Activated CD4-positive, alpha-beta T cell treated with anti-CD3 and anti-CD28 coated beads, Interleukin-10, Interleukin-2, amounts not matched to agents 100 ng/mL and 50 ng/mL, durations not matched to agents 16 hours and 8 hours (primary cell): Measurements from ENCODE around the gene NAXD.
"Not testable (repeated sequence)": the region's sequence is repeated elsewhere in the genome, so short reads cannot be mapped to it uniquely, and the experiment has no call there.

ENCODE experiments used
- DNase-seq: peaks from one replicate; pipeline ENCODE4 v3.0.0-alpha.2; 2020

NAXD gene

DNA sequence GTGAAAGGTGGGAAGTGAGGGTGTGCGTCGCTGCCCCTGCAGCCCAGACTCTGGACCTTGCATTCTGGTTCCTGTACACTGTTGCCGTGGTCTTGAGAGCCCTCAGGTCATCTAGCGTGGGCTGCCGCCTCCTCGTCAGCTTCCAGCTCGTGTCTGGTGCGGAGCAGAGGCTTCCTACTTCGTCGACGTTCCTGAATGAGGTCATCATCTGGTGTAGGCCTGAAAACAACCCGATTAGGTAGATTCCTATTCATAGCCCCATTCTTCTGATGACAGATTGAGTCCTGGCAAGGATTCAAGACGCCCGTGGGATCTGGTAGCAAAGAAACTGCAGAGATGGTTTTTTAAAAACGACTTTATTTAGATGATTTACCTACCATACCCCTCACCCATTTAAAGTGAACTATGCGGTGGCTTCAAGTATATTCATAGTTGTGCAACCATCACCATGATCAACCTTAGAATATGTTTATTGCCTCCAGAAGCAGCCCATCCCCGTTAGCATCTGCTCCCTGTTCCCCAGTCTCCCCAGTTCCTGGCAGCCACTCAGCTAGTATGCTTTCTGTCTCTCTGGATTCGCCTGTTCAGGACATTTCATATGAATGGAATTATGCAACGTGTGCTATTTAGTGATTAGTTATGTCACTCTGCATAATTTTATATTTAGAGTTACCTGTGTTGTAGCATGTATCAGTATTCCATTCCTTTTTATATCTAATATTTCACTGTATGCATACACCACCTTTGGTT lies 13.8 kb downstream of the NAXD start:
- DNase-seq, result no peak

DNA sequence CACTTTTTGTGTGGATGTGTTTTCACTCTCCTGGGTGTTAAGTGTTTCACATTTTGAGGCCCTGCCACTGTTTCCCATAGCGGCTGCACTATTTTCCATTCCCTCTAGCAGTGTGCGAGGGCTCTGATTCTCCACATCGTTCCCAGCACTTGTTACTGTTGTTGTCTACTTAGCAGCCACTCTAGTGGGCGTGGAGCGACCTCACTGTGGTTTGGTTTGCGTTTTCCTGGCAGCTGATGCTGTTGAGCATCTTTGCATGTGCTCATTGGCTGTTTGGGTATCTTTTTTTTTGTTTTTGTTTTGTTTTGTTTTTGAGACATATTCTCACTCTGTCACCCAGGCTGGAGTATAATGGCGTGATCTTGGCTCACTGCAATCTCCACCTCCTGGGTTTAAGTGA lies 14.4 kb downstream of the NAXD start:
- peak; percentile 30 for DNase-seq

GRCh38 chr13:110630566-110631119 lies 15.3 kb downstream of the NAXD start:
- no peak for DNase-seq

DNA sequence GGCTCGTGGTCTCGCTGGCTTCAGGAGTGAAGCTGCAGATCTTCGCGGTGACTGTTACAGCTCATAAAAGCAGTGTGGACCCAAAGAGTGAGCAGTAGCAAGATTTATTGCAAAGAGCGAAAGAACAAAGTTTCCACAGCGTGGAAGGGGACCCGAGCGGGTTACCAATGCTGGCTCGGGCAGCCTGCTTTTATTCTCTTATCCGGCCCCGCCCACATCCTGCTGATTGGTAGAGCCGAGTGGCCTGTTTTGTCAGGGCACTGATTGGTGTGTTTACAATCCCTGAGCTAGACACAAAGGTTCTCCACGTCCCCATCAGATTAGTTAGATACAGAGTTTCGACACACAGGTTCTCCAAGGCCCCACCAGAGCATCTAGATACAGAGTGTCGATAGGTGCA lies 16.9 kb downstream of the NAXD start:
- DNase-seq, result not testable (repeated sequence)

DNA sequence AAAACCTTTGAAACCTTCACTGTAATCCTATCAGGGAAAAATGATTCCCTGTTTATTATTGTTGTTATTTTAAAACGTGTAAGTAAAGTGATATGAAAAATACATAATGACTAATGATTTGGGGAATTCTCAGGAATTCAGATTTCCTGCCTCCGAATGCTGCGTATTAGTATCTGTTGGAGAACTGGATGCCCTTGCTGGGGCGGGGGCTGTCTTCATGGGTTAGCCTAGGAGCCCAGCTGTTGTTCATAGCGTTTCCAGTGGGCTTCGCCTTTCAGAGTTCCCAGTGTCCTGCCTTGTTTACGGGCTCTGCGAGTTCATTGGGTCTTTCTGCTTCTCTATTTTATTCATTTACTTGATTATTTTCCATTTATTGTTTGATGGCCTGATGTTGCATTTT lies 18.4 kb downstream of the NAXD start:
- no peak for DNase-seq

DNA sequence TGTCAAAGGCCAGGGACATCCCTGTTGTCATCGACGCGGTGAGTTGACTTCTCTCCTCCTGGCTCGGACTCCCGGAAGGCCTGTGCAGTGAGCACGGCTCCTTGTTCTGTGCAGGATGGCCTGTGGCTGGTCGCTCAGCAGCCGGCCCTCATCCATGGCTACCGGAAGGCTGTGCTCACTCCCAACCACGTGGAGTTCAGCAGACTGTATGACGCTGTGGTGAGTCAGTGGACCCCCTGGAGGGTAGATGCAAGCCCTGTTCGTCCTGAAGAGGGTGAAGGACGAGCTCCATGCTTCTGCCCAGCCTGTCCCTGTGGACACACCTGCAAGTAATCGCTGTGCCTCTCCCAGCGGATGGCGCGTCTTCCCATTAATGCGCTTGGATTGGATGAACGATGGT lies 19.2 kb downstream of the NAXD start:
- no peak for DNase-seq

GRCh38 chr13:110635405-110636002 lies 20.2 kb downstream of the NAXD start:
- DNase-seq, result no peak

DNA sequence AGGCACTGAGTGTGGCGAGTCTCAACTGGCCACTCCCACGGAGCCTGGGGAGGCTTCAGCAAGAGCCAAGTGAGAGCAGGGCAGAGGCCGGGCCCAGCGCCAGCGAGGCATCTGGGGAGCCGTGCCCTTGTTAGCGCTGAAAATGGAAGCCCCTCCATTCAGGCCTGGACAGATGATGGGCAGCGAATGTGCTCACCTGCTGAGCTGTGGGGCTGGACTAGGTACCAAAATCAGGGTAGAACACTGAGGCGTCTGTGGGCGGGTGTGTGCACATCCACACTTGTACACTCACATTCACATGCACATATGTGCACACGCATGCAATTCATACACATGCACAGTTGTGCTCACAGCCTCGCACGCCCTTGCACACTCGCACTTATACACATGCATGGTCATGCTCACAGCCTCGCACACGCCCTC lies 20.7 kb downstream of the NAXD start:
- DNase-seq, result no peak

DNA sequence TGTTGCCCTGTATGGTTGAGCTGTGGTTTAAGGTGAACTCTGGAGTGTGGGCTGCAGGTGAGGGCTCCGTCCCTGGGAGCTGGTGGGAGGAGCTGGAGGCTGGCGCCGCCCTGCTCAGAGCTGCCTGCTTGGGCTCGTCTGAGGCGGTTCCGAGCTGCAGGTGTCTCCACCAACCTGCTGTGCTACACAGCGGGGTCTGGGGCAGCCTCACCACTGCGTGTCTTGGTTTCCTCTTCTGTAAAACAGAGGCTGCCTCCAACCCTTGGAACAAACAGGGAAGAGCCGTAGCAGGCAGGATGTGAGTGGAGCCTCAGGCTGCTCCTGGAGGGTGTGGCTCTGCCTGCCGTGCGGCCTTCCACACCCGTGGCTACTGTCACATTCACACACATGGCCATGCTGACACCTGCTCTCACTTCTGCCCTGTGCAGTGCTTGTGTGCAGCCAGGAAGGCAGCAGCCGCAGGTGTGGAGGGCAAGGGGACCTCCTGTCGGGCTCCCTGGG lies 21.4 kb downstream of the NAXD start:
- DNase-seq, result no peak

GRCh38 chr13:110637275-110637674 lies 21.9 kb downstream of the NAXD start:
- DNase-seq, result no peak

DNA sequence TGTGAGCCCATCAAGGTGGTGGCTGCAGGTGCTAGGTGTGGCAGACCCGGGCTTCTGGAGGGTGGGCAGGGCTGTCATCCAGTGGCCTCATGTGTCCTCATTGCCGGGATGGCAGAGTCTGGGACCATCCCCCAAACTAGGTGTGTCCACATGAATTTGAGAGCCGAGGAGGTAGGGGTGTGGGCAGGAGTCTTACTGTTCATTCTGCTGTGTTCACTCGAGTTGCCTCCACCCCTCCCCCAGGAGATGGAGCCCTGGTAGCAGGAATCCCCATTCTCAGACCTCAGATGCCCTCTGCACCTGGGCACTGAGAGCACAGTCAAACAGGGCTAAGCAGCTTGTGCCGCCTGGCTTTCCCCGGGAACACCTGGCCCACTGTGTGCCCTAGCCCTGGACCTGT lies 22.4 kb downstream of the NAXD start:
- DNase-seq, result no peak

- DNase-seq, result no peak
Observed at GRCh38 chr13:110638257-110638656, 22.9 kb downstream of the NAXD start.

DNA sequence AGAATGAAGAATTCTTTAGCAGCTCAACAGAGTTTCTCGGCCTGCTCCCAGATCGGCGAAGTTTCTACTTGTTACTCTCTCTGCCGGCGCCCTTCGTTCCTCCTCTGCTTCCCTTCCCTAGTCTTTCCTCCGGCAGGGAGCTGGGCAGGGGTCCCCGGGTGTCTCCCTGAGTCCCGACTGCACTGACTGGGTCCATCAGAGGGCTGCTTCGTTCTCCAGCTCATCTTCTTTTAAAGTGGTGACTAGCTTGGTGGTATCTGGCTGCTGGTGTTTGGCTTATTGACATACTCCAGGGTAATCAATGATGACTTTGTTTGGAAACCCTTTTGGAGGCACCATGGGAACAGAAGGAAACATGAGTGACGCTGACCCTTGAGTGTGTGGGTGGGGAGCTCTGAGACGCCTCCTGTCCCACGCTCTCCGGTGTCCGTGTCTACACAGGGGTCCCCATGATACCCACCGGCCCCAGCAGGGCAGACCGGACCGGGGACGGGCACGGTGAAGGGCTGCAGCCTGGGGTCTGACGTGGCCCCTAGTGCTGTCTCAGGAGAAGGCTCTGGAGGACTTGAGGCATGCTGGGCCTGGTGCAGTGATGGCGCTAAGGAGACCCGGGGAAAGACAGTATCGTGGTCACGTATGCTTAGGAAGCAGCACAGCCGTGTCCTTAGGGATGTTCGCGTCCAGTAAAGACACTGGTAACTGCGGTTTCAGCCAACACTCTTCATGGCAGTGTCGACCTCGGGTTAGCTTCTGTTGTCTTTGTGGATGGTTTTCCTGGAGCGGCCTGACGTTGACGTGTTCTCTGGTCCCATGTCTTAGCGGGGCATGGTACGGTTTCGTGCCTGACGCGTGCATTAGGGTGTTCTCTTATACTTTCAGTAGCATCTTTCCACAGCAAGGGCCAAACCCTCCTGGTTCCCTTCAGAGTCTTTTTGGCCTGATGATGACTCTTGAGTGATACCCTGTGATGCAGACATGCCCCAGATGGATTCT lies 23.8 kb downstream of the NAXD start:
- no peak for DNase-seq

GRCh38 chr13:110639935-110640334 lies 24.6 kb downstream of the NAXD start:
- no peak for DNase-seq

DNA sequence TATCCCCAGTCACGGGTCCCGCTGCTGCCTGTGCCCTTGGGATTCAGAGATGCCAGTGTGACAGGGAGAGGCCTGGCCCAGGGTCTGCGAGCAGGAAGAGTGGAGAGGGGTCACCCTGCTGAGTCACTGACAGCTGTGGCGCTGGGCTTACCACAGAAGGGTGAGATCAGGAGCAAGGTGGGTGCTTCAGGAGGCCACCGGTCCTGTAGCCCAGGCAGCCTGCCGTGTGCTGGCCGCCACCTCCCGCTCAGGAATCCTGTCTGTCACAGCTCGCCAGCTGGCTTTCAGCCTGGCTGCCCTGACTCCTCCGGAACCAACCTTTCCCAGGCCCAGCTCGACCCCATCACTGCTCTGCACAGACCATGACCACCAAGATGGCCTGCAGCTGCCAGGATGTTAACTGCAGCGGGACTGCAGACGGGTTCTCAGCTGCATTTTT lies 25.3 kb downstream of the NAXD start:
- DNase-seq, result no peak

- DNase-seq, result no peak
Observed at GRCh38 chr13:110641055-110642015, 26.0 kb downstream of the NAXD start.

DNA sequence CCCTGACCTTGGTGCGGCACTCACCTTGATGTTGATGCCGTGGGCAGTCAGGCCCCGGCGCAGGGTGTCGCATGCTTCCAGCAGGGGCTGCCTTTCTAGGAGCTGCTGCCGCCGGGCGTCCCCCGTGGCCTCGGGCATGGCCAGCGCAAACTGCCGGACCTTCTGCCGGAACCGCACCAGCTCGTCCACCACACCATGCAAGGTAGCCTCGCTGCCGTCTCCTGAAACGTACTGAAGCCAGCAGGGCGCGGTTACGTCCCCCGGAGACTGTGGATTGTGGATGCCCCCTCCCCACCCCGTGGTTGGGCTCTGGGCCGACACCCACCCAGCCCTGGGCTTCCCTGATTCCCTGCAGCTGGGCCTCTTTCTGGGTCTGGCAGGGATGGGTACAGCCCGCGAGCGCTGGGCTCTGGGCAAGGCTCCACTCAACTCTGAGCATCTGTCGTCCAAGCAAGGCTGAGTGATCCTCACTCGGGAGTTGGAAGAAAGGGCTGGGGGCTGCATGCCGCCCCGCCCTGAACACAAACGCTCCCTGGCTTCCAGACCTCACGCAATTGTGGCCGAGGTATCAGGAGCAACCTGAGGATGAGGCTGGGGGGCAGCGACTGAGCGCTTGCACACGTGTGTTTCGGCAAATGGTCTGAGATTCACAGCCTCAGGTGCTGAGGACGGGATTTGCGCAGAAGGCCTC lies 27.1 kb downstream of the NAXD start:
- DNase-seq, result no peak

- no peak for DNase-seq
Observed at GRCh38 chr13:110643324-110643723, 28.0 kb downstream of the NAXD start.

GRCh38 chr13:110643768-110644421 lies 28.6 kb downstream of the NAXD start:
- DNase-seq, result no peak

DNA sequence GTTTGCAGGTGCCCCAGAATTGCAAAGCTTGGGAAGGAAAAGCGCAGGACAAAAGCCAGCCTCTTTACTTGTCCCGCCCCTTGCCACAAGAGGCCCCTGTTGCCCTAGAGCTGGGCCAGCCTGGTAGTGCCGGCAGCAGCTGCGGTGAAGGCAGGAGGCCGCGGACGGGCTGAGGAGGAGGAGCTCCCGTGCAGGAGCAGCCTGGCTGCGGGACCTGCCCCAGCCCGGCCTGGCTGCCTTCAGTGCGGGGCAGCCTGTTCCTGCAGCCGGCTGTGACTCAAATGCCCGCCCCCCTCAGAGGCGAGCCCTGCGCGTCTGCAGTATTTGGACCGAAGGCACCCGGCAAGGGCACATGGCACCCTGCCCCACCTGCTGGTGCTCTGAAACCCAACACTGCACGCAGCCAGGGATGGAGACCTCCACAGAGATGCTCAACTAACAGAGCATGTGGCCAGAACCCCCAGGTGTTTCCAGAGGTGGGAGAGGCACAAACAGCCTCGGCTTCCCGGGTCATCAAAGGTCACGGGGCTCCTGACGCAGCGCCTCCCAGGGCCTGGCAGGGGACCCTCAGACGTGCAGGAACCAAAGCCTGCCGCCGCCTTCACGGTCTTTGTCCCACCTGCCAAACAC lies 29.7 kb downstream of the NAXD start:
- peak; percentile 73 for DNase-seq
